Left lung (tissue), 10 donors: ENCODE data around the gene GBE1. TPM values are rescaled to one million over a fixed set of nuclear protein-coding genes. Genes with fewer than 3 reads are reported as not detected.

Experiments used
- ATAC-seq: fragments of 200-7000 bp; cut with Tn5 transposase; one replicate; pipeline ENCODE4 v1.9.1; 2020; ENCODE audit warnings: moderate library complexity
- DNase-seq, 4 donors: peaks; one replicate each; pipeline ENCODE4 v3.0.0-alpha.2; 2013 to 2020
- H3K27ac ChIP-seq, 2 donors: fragments of 200-600 bp; sonication (generic) in 1 of 2; one replicate each; pipeline versions ENCODE4 v1.5.0 to v1.8.0; 2020 to 2021
- H3K27me3 ChIP-seq, 2 donors: fragments of 200-600 bp; sonication (generic) in 1 of 2; one replicate each; pipeline versions ENCODE4 v1.5.0 to v1.8.0; 2020 to 2021
- H3K36me3 ChIP-seq, 2 donors: fragments of 200-600 bp; sonication (generic) in 1 of 2; one replicate each; pipeline versions ENCODE4 v1.5.0 to v1.8.0; 2020 to 2021
- H3K4me1 ChIP-seq, 2 donors: fragments of 200-600 bp; one replicate each; pipeline ENCODE4 v1.8.0; 2021
- H3K4me3 ChIP-seq, 2 donors: fragments of 200-600 bp; sonication (generic) in 1 of 2; one replicate each; pipeline versions ENCODE4 v1.5.0 to v1.8.0; 2020 to 2021; ENCODE audit warnings: mild to moderate bottlenecking in 1 of 2
- H3K9me3 ChIP-seq, 2 donors: fragments of 200-600 bp; sonication (generic) in 1 of 2; one replicate each; pipeline versions ENCODE4 v1.5.0 to v1.8.0; 2020 to 2021
- CTCF ChIP-seq, 2 donors: fragments of 200-600 bp; sonication (generic) in 1 of 2; IDR thresholded peaks; one replicate each; pipeline versions ENCODE4 v1.5.0 to v1.8.0; 2021; ENCODE audit warnings: antibody characterized with exemption in 2 of 2
- intact Hi-C, 2 donors: fragments of 100-400 bp; cut with DNase I; formaldehyde crosslinking; loops; one replicate each; pipeline versions ENCODE4 v1.11.2 to v1.14.2; 2022
- polyA plus RNA-seq, 6 donors: library from polyadenylated mRNA; unstranded; fragments of 120-200 nt; gene quantifications; one replicate each; pipeline ENCODE4 v1.2.1, GENCODE V29; 2013; ENCODE audit not compliant: insufficient read length in 6 of 6
- total RNA-seq, 2 donors: library from RNA; stranded (reverse); fragmentation: NEBNext Ultra II Directional; extraction: Animal tissue kit (Norgen Biotek cat#: 25700); gene quantifications; one replicate each; pipeline ENCODE4 v1.2.1, GENCODE V29; 2021
- donor health status: DM: no; HTN: yes; CAD: no.
- donor health status: DM: no; HTN: no; CAD: no.

The GBE1 gene
- total and polyA plus RNA-seq, 8 donors, result 13.3 to 53.1 (median 16.3) TPM

GRCh38 chr3:81620849-81621248, 140.6 kb downstream of the GBE1 start:
- intact Hi-C loops, result no loop called here
- H3K36me3 ChIP-seq, result peaks cover 0 to 16% of the 10 kb centered on the region in 2 donors

GRCh38 chr3:81612768-81613167, 148.7 kb downstream of the GBE1 start:
- no peak for DNase-seq
- Histone ChIP-seq H3K4me1 (no peaks in the 10 kb centered on the region), H3K36me3 (peaks cover 0 to 5% of the 10 kb centered on the region in 2 donors), H3K9me3 (no peaks in the 10 kb centered on the region), H3K27ac (no peak overlapping the region), H3K27me3 (no peaks in the 10 kb centered on the region), H3K4me3 (no peak overlapping the region)
- no peak for ATAC-seq
- no peak for TF ChIP-seq CTCF (IDR thresholded peaks at IDR 0.05)
- intact Hi-C loops, result no loop called here

More at GRCh38 chr3:81620849-81621248, 140.6 kb downstream of the GBE1 start:
- Histone ChIP-seq H3K4me1 (no peaks in the 10 kb centered on the region), H3K27me3 (no peaks in the 10 kb centered on the region), H3K9me3 (no peaks in the 10 kb centered on the region), H3K27ac (no peak overlapping the region), H3K4me3 (no peak overlapping the region)
- TF ChIP-seq CTCF (IDR thresholded peaks at IDR 0.05), result no peak
- DNase-seq (no peak), ATAC-seq (no peak)

- no peaks in the 10 kb centered on the region for H3K9me3 ChIP-seq
- H3K4me3 ChIP-seq, result no peak overlapping the region
- peaks cover 0 to 3% of the 10 kb centered on the region in 2 donors for H3K36me3 ChIP-seq
- ATAC-seq (no peak), DNase-seq (no peak)
- no peaks in the 10 kb centered on the region for H3K4me1 ChIP-seq
- intact Hi-C loops, result no loop called here
- no peak overlapping the region for H3K27ac ChIP-seq
- H3K27me3 ChIP-seq, result no peaks in the 10 kb centered on the region
- TF ChIP-seq CTCF (IDR thresholded peaks at IDR 0.05), result no peak
Observed at GRCh38 chr3:81602781-81603180, 158.7 kb downstream of the GBE1 start.

GRCh38 chr3:81601707-81602305, 159.6 kb downstream of the GBE1 start:
- intact Hi-C loops, result no loop called here
- Histone ChIP-seq H3K9me3 (no peaks in the 10 kb centered on the region), H3K36me3 (no peaks in the 10 kb centered on the region), H3K4me3 (no peak overlapping the region), H3K4me1 (no peaks in the 10 kb centered on the region), H3K27me3 (no peaks in the 10 kb centered on the region), H3K27ac (no peak overlapping the region)
- TF ChIP-seq CTCF (IDR thresholded peaks at IDR 0.05), result no peak
- DNase-seq (no peak), ATAC-seq (no peak)

- Histone ChIP-seq H3K4me3 (no peak overlapping the region), H3K36me3 (peaks cover 0 to 21% of the 10 kb centered on the region in 2 donors), H3K27ac (no peak overlapping the region), H3K4me1 (no peaks in the 10 kb centered on the region), H3K9me3 (no peaks in the 10 kb centered on the region), H3K27me3 (no peaks in the 10 kb centered on the region)
- ATAC-seq (no peak), DNase-seq (no peak)
- intact Hi-C loops, result no loop called here
- no peak for TF ChIP-seq CTCF (IDR thresholded peaks at IDR 0.05)
Observed at GRCh38 chr3:81592101-81592500, 169.3 kb downstream of the GBE1 start.
